Measurements from ENCODE around the gene TBC1D22A. TPM values are rescaled to one million over a fixed set of nuclear protein-coding genes. Genes with fewer than 3 reads are reported as not detected.

TBC1D22A gene
- total and polyA plus RNA-seq, 2 donors (not counting 3 experiments of a cell fraction or from before 2014, with no cell fraction given) = 26.1 to 32.4 TPM

- Histone ChIP-seq H4K20me1 (replicated peaks; ENCODE audit: control insufficient read depth, extremely low read depth, insufficient read depth, low read length) (no peaks in the 10 kb centered on the region), H2AFZ (ENCODE audit: low read depth, low read length) (no peak overlapping the region), H3K9me1 (replicated peaks; ENCODE audit: control insufficient read depth, extremely low read depth, insufficient read depth, low read length) (no peaks in the 10 kb centered on the region), H3K9me3 (replicated peaks; ENCODE audit: control insufficient read depth, insufficient read depth, low read length) (no peaks in the 10 kb centered on the region), H3K4me3 (replicated peaks in 1 of 3; ENCODE audit: insufficient read depth in 1 of 3, low read depth in 1 of 3, low read length in 3 of 3) (no peak overlapping the region), H3K36me3 (ENCODE audit: control insufficient read depth in 2 of 2, extremely low read depth in 1 of 2, insufficient read depth in 2 of 2, low read length in 2 of 2) (peaks cover 3 to 13% of the 10 kb centered on the region in 2 experiments), H3K79me2 (ENCODE audit: control insufficient read depth, insufficient read depth, low read length) (peaks cover 6% of the 10 kb centered on the region), H3K27me3 (ENCODE audit: control insufficient read depth in 2 of 2, insufficient read depth in 2 of 2, low read length in 2 of 2) (no peaks in the 10 kb centered on the region), H3K4me2 (ENCODE audit: insufficient read depth, low read length) (no peak overlapping the region), H3K9ac (replicated peaks; ENCODE audit: extremely low read depth, insufficient read depth, low read length) (no peak overlapping the region), H3K4me1 (ENCODE audit: control insufficient read depth, extremely low read depth, insufficient read depth, low read length) (peaks cover 5% of the 10 kb centered on the region), H3K27ac (ENCODE audit: insufficient read depth, low read depth, low read length) (no peak overlapping the region)
- intact Hi-C loops (cut with micrococcal nuclease) (loop anchor here (5.0 kb wide), 1 partner anchor 240 kb away; no protein-coding TSS in a partner anchor), dilution Hi-C loops (cut with MboI; ENCODE audit: extremely low pct_ligation_motif_present, low sequenced_read_pairs) (no loop called here)
- FAIRE-seq (no peak), DNase-seq (ENCODE audit: low read depth, low spot score) (no peak)
- POLR2A ChIA-PET = no interaction called here
- no peak for TF ChIP-seq JUN (IDR thresholded peaks at IDR 0.05; ENCODE audit: borderline replicate concordance, insufficient read depth, insufficient read length, low read depth)
- no peak for TF ChIP-seq POLR2AphosphoS5 (IDR thresholded peaks at IDR 0.05; ENCODE audit: insufficient read depth, low read depth, low read length)
- no peak for TF ChIP-seq MAX (IDR thresholded peaks at IDR 0.05; ENCODE audit: insufficient read depth, insufficient read length)
- TF ChIP-seq MYC (IDR thresholded peaks at IDR 0.05; ENCODE audit: low read depth, low read length) = no peak
- no peak for TF ChIP-seq CTCF (IDR thresholded peaks at IDR 0.05; ENCODE audit: extremely low read depth in 1 of 2, insufficient read depth in 1 of 2, low read depth in 1 of 2, low read length in 2 of 2)
- no peak for TF ChIP-seq FOS (IDR thresholded peaks at IDR 0.05; ENCODE audit: borderline replicate concordance, insufficient read depth, low read length)
- TF ChIP-seq POLR2A (IDR thresholded peaks at IDR 0.05; ENCODE audit: low read depth, low read length) = no peak
- TF ChIP-seq GATA2 (IDR thresholded peaks at IDR 0.05; ENCODE audit: insufficient read depth, insufficient read length, low read depth, low read length) = no peak
- TF ChIP-seq EZH2 (IDR thresholded peaks at IDR 0.05; ENCODE audit: borderline replicate concordance, low read depth, low read length, severe bottlenecking) = no peak
- no TSS peak for BruUV-seq (replicated peaks)
- CTCF ChIA-PET = interaction anchor here (0.7 to 4.2 kb wide), 13 partner anchors 9 to 1691 kb away, joined by 3 to 38 read pairs (median 5); partner anchors contain the start of gene TBC1D22A
Measured at GRCh38 chr22:46801826-46802607, 39.6 kb downstream of the TBC1D22A start.
